ENCODE measurements around the gene CRNKL1. TPM values are rescaled to one million over a fixed set of nuclear protein-coding genes. Genes with fewer than 3 reads are reported as not detected.

Gene CRNKL1
- total RNA-seq, 2 experiments from 2014 or later: 21.1 to 23.3 TPM

DNA sequence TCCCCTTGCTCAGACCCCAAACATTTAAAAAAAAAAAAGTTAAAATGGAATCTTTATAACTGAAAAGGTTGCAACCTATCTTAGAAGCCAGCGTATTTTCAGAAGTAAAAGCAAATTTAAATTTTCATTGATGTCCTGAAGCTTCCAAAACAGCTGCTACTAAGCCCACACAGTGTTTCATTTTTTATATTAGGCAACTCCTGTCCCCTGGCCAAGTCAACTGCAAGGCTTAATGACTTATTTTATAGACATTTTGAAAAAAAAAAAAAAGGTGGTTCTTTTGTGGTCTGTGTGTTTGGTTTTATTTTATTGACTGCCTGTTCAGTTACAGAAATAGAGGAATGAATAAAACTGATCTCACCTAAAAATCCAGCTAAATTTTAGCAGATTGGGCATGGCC, 13.1 kb upstream of the CRNKL1 start:
- Mint-ChIP-seq H3K4me3 (no peak overlapping the region), H3K27me3 (peaks cover 7% of the 10 kb centered on the region), H3K36me3 (ENCODE audit: low read depth) (no peaks in the 10 kb centered on the region), H3K4me1 (ENCODE audit: low read depth) (no peaks in the 10 kb centered on the region), H3K9me3 (no peaks in the 10 kb centered on the region), H3K27ac (no peak overlapping the region)
- DNase-seq: no peak
- CTCF ChIA-PET: no interaction called here
- POLR2A ChIA-PET: no interaction called here
- intact Hi-C loops (cut with micrococcal nuclease): no loop called here
- no peak for TF ChIP-seq CTCF (IDR thresholded peaks at IDR 0.05)
- ATAC-seq: no peak

- Mint-ChIP-seq H3K9me3 (no peaks in the 10 kb centered on the region), H3K27ac (no peak overlapping the region), H3K4me3 (no peak overlapping the region), H3K36me3 (ENCODE audit: low read depth) (no peaks in the 10 kb centered on the region), H3K4me1 (ENCODE audit: low read depth) (no peaks in the 10 kb centered on the region), H3K27me3 (peaks cover 5% of the 10 kb centered on the region)
- ChIA-PET CTCF (no interaction called here), POLR2A (no interaction called here)
- DNase-seq (no peak), ATAC-seq (no peak)
- no peak for TF ChIP-seq CTCF (IDR thresholded peaks at IDR 0.05)
- intact Hi-C loops (cut with micrococcal nuclease): no loop called here
Observed at GRCh38 chr20:20063941-20064702, 11.9 kb upstream of the CRNKL1 start.

DNA sequence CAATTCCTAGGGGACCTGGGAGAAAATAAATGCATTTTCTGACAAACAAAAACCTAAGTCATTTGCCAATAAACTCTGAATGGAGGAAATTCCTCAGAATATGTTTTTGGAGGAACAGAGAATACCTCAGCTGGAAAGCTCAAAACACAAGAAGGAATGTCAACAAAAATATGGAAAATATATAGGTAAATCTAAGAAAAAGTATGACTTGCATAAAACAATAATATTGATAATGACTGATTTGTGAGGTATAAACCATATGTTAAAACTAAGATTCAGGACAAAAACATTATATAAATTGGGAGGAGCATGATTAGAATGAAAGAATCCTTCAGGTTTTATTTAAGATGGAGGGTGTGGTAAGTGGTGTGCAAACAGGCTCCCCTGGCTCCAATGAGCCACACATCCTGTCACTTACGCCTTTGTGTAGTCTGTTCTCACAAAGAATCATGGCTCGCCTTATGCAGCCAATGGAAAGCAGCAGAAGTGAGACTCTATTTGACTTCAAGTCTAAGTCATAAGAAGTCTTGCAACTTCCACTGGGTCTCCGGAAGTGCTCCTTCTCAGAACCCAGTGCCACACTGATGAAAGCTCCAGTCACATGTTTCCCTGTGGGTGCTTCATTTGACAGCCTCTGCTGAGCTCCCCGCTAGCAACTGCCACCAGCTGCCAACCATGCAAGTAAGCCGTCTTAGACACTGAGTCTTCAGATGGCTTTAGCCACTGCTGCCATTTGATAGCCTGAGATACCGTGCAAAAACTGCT, 8.2 kb upstream of the CRNKL1 start:
- Mint-ChIP-seq H3K36me3 (ENCODE audit: low read depth) (no peaks in the 10 kb centered on the region), H3K27ac (no peak overlapping the region), H3K27me3 (peaks cover 7% of the 10 kb centered on the region), H3K4me3 (no peak overlapping the region), H3K4me1 (ENCODE audit: low read depth) (no peaks in the 10 kb centered on the region), H3K9me3 (no peaks in the 10 kb centered on the region)
- ATAC-seq: no peak
- intact Hi-C loops (cut with micrococcal nuclease): no loop called here
- POLR2A ChIA-PET: no interaction called here
- CTCF ChIA-PET: no interaction called here
- DNase-seq: no peak
- no peak for TF ChIP-seq CTCF (IDR thresholded peaks at IDR 0.05)

DNA sequence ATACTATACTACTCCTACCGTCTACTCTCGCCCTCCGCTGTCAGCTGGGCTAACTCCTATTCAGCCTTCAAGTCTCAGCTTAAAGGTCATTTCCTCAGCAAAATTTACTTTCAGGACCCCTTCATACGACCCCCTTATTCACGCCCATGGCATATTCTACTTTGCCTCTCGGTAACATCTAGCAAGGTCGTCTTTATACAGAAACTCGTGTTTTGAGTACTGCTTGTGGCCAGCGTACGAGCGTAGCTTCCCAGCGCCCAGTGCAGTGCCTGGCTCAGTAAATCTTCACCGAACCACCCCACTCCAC, 546 bp downstream of the CRNKL1 start:
- TF ChIP-seq CTCF (IDR thresholded peaks at IDR 0.05): no peak
- H3K4me3 Mint-ChIP-seq: peak overlapping the region; percentile 94
- no peaks in the 10 kb centered on the region for H3K27me3 Mint-ChIP-seq

More for the DNA sequence above, 546 bp downstream of the CRNKL1 start:
- ATAC-seq (peak; percentile 7), DNase-seq (no peak)
- POLR2A ChIA-PET: interaction anchor here (0.6 to 2.2 kb wide), 5 partner anchors 15 to 34 kb away, joined by 3 to 15 read pairs (median 7); partner anchors contain the start of gene NAA20
- H3K4me1 Mint-ChIP-seq (ENCODE audit: low read depth): peaks cover 18% of the 10 kb centered on the region
- H3K9me3 Mint-ChIP-seq: no peaks in the 10 kb centered on the region
- peak overlapping the region; percentile 95 for H3K27ac Mint-ChIP-seq
- intact Hi-C loops (cut with micrococcal nuclease): loop anchor here (2.0 kb wide), 1 partner anchor 35 kb away; the partner anchor contains the start of gene NAA20
- peaks cover 27% of the 10 kb centered on the region for H3K36me3 Mint-ChIP-seq (ENCODE audit: low read depth)
- CTCF ChIA-PET: interaction anchor here (1.0 to 2.1 kb wide), 4 partner anchors 16 to 35 kb away, joined by 3 to 10 read pairs (median 4); partner anchors contain the start of gene NAA20
